BLaER1 (cell line): Measurements from ENCODE around the gene CRACR2A.

Source experiments
- H3K27ac ChIP-seq: shearing (Covaris generic); formaldehyde crosslinking; 2 replicates; pipeline ENCODE4 v1.8.1; 2022
- H3K27me3 ChIP-seq: shearing (Covaris generic); formaldehyde crosslinking; 2 replicates; pipeline ENCODE4 v1.8.1; 2022
- H3K36me3 ChIP-seq: shearing (Covaris generic); formaldehyde crosslinking; 2 replicates; pipeline ENCODE4 v1.8.1; 2022
- H3K4me1 ChIP-seq: shearing (Covaris generic); formaldehyde crosslinking; 2 replicates; pipeline ENCODE4 v1.8.1; 2022
- H3K4me2 ChIP-seq: shearing (Covaris generic); formaldehyde crosslinking; 2 replicates; pipeline ENCODE4 v1.8.1; 2022
- H3K4me3 ChIP-seq: shearing (Covaris generic); formaldehyde crosslinking; 2 replicates; pipeline ENCODE4 v1.8.1; 2022
- H3K9ac ChIP-seq: shearing (Covaris generic); formaldehyde crosslinking; 2 replicates; pipeline ENCODE4 v1.8.1; 2022
- H3K9me3 ChIP-seq: shearing (Covaris generic); formaldehyde crosslinking; 2 replicates; pipeline ENCODE4 v1.8.1; 2022
- H4K20me1 ChIP-seq: shearing (Covaris generic); formaldehyde crosslinking; 2 replicates; pipeline ENCODE4 v1.8.1; 2022
- Cebpa-rat ChIP-seq: shearing (Covaris generic); IDR thresholded peaks from 2 replicates; pipeline ENCODE4 v1.8.1; 2022

Gene CRACR2A

DNA sequence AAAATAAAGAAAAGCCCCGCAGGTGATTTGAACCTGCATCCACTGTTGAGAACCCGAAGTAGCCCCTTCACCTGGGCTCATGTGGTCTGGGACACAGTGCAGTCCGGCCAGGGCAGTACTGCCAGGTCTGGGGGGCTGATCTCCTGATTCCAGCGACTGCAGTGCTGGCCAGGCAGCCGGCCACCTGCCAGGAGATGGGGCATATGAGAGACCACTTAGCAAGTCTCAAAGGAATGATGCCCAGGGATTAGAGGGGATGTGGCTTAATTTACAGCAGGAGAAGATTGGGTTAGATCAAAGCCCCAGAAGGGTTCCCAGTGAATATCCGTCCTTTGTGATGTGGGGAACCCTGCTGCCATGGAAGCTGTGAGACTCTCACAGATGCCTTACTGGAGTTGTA is 148.6 kb downstream of the CRACR2A start:
- Histone ChIP-seq H3K4me2 (peak overlapping the region; percentile 90), H3K9ac (peak overlapping the region; percentile 71), H3K4me3 (no peak overlapping the region), H3K4me1 (peaks cover 62% of the 10 kb centered on the region), H3K27ac (peak overlapping the region; percentile 78), H4K20me1 (no peaks in the 10 kb centered on the region), H3K36me3 (peaks cover 7% of the 10 kb centered on the region; the same call in 1 of the 2 replicates), H3K9me3 (peaks cover 5% of the 10 kb centered on the region), H3K27me3 (no peaks in the 10 kb centered on the region)
- no peak for TF ChIP-seq Cebpa-rat

DNA sequence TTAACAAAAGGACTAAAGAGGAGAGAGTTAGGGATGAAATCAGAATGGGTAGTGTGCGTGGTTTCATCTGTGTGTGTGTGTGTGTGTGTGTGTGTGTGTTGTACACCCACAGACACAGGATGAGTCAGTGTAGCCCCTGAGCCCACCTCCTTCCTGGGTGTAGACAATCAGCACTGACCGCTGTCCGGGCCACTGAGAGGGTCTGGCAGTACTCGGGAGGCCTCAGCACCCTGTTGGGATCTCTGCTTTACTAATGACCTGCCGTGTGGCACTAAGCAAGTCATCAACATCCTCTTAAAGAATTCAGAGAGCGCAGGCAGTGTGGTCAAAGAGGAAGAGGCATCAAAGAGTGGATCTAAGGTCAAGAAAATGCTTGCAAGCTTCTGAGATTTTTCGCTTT is 149.3 kb downstream of the CRACR2A start:
- Histone ChIP-seq H3K9me3 (no peaks in the 10 kb centered on the region), H4K20me1 (no peaks in the 10 kb centered on the region), H3K27ac (no peak overlapping the region), H3K4me3 (no peak overlapping the region), H3K9ac (no peak overlapping the region), H3K4me2 (peak overlapping the region; percentile 90), H3K4me1 (peaks cover 55% of the 10 kb centered on the region), H3K36me3 (no peaks in the 10 kb centered on the region), H3K27me3 (no peaks in the 10 kb centered on the region)
- no peak for TF ChIP-seq Cebpa-rat

DNA sequence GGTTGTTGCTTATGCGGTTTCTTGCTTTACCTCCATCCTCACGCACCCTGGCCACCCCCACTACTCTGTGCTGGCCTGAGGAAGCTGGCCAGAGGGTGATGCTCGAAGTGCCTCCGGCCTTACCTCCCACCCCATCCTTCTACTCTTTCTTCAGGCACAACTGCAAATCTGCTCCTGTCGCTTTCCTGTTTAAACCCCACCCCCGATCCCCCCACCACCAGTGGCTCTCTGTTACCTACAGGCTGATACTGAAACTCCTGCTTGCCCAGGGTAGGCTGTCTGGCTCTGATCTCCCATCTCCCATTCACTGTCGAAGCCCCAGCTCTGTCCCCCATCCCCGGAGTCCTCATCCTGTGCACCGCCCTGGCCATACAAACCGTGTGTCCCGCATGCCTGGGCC is 150.4 kb downstream of the CRACR2A start:
- H3K36me3 ChIP-seq: no peaks in the 10 kb centered on the region
- H3K9me3 ChIP-seq: no peaks in the 10 kb centered on the region
- H3K27ac ChIP-seq: no peak overlapping the region
- no peak overlapping the region for H3K4me2 ChIP-seq
- H4K20me1 ChIP-seq: no peaks in the 10 kb centered on the region
- no peak overlapping the region for H3K4me3 ChIP-seq
- peaks cover 44% of the 10 kb centered on the region for H3K4me1 ChIP-seq
- no peak for TF ChIP-seq Cebpa-rat
- no peaks in the 10 kb centered on the region for H3K27me3 ChIP-seq
- H3K9ac ChIP-seq: no peak overlapping the region

DNA sequence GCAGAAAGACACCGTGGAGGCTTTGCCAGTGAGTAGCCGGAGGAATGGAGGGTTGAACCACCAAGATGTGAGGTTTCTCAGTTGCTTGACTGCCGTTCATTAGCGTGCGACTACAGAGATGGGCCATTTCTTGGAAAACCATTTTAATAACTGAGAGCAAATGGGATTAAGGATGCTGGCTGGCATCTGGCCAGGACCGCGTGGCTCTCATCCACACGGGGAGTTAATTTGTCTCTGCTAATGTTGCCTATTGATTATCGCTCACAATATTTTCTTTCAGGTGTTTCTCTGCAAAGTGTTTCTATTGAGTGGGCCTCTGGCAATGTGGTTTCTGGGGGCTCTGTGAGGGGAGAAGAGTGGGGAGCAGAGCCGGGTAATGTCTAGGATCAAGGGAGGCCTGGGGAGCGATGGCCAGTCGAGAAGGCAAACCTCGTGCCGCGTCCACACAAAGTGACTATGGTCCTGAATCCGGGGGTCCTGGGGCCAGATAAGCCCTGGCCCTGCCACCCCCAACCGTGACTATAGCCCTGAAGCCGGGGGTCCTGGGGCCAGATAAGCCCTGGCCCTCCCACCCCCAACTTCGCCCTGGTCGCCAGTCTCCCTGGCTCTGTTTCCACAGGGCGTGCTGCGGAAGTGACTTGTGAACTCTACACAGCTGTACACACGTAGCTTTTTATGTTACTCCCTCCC is 151.3 kb downstream of the CRACR2A start:
- H3K4me3 ChIP-seq: no peak overlapping the region
- H3K4me2 ChIP-seq: no peak overlapping the region
- no peaks in the 10 kb centered on the region for H4K20me1 ChIP-seq
- H3K4me1 ChIP-seq: peaks cover 35% of the 10 kb centered on the region
- no peak overlapping the region for H3K9ac ChIP-seq
- no peaks in the 10 kb centered on the region for H3K9me3 ChIP-seq
- no peak overlapping the region for H3K27ac ChIP-seq
- H3K27me3 ChIP-seq: no peaks in the 10 kb centered on the region
- TF ChIP-seq Cebpa-rat: no peak
- no peaks in the 10 kb centered on the region for H3K36me3 ChIP-seq

DNA sequence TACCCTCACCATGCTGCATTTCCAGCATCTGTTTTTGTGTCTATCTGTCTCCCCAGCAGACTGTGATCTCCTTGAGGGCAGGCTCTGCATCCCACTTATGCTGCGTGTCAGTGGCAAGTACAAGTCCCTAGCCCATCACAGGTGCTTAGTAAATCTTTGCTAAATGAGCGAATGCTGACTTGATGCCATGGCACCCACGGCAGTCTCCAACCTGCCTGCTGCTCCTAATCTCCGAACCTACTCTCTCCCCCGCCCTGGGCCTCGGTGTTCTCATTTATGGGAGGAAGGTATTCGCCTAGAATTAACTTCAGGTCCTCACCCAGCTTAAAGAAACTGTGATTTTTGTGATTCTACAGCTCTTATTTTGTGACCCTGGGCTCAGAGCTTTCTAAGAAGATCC is 152.0 kb downstream of the CRACR2A start:
- Histone ChIP-seq H3K9me3 (no peaks in the 10 kb centered on the region), H3K27ac (no peak overlapping the region), H4K20me1 (no peaks in the 10 kb centered on the region), H3K4me2 (no peak overlapping the region), H3K9ac (no peak overlapping the region), H3K27me3 (no peaks in the 10 kb centered on the region), H3K4me1 (peaks cover 28% of the 10 kb centered on the region), H3K36me3 (no peaks in the 10 kb centered on the region), H3K4me3 (no peak overlapping the region)
- TF ChIP-seq Cebpa-rat: no peak

DNA sequence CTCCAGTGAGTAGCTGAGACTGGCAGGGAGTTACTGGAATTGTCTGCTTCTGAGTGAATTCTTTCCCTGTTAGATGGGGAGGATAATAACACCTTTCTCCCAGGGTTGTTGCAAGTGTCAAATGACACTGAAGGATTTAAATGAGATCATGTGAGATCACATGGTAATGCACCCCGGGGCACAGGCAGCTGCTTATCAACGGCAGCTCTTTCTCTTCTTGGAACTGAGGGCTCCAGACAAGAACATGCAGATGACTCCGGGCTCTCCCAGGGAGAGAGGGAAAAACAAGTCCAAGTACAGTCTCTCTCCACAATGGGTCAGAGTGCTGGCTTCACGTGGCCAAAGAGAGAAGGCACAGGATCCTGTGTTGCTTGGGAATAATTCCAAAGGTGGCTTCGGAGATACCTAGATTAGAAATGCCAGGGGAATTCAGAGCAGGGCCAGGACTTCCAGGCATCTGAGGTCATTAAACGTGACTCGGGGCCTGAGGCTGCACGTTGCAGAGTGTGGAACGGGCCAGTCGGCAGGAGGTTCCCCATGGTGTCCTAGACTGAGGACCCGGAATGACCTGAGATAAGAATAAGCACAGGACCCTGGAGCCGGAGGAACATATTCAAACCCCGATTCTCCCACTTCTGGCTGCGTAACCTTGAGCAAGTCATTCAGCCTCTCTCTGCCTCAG is 152.7 kb downstream of the CRACR2A start:
- Histone ChIP-seq H3K4me2 (no peak overlapping the region), H3K4me1 (peaks cover 21% of the 10 kb centered on the region), H3K27ac (no peak overlapping the region), H3K27me3 (no peaks in the 10 kb centered on the region), H3K9ac (no peak overlapping the region), H3K4me3 (no peak overlapping the region), H3K9me3 (no peaks in the 10 kb centered on the region), H3K36me3 (no peaks in the 10 kb centered on the region), H4K20me1 (no peaks in the 10 kb centered on the region)
- no peak for TF ChIP-seq Cebpa-rat

DNA sequence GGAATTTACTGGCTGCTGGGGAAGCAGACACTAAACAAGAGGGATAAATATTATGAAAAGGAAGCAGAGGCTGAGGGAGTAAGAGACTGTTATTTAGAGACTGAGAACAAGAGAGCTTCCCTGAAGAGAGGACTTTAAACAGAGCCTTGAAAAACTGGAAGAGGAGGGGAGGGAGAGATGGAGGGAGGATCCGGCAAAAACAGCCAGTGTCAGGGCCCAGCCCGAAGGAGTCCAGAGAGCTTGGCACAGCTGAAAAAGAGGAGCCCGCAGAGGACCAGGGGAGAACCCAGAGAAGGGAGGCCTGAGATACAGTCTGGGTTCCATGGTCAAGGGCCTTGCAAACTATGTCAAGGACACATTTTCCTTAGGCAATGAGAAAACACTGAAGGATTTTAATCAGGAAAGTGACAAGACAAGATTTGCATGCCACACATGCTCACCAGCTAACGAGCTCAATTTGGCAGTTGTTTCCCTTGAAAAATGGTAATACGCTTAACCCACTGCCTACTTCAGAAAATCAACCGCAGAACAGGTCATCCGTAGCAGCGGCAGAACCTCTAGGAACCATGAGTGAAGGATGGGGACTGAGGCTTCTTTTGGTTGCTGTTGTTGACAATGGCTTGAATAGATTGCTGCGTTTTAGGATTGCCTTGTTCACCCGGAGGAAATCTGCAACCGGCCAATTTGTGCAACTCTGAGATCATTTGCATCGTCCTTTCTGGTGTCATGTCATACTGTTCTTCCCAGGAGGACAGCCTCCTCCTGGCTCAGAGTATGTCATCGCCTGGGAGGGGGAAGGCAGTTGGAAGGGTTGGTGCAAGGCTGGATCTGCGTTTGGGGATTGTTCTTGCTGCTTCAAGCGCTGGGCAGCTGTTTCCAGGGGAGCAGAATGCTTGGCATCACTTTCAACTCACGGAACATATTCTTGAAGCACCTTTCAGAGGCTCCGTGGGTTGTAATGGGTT is 153.7 kb downstream of the CRACR2A start:
- Histone ChIP-seq H3K4me3 (no peak overlapping the region), H3K36me3 (no peaks in the 10 kb centered on the region), H4K20me1 (no peaks in the 10 kb centered on the region), H3K4me1 (peaks cover 11% of the 10 kb centered on the region), H3K27ac (no peak overlapping the region), H3K9ac (no peak overlapping the region), H3K27me3 (no peaks in the 10 kb centered on the region), H3K9me3 (no peaks in the 10 kb centered on the region), H3K4me2 (no peak overlapping the region)
- TF ChIP-seq Cebpa-rat: no peak

DNA sequence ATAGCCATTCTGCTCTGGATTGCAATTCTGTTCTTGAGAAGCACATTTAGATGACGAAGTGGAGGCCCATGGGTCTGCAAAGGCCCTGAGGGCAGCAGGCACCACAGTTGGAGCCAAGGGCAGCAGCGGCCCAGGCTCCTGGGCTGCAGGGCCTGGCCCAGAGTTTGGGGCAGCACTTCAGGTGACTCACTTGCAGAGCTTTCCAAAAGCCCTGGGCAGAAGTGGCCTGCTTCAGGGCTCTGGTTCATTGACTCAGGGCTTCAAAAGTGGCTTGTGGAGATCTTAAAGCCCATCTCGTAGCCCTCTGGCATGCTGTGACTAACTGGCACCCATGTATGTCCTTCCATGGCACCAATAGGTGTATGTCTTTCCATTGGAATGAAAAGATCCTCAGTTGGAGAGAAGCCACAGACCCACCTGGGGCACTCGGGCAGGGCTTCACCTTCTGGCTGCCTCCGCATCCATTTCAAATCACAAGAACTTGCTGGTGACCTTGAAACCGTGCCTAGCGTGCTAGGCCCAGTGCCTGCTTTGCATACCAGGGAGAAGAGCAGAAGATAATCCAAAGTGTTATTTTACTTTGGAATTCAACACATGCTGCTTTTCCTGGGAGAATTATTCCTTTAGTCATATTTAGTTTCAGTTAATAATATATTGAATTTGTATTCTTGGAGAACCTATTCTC is 155.2 kb downstream of the CRACR2A start:
- H3K4me2 ChIP-seq: no peak overlapping the region
- no peaks in the 10 kb centered on the region for H3K36me3 ChIP-seq
- H3K4me1 ChIP-seq: no peaks in the 10 kb centered on the region
- no peak overlapping the region for H3K9ac ChIP-seq
- H4K20me1 ChIP-seq: no peaks in the 10 kb centered on the region
- H3K4me3 ChIP-seq: no peak overlapping the region
- no peaks in the 10 kb centered on the region for H3K9me3 ChIP-seq
- no peak for TF ChIP-seq Cebpa-rat
- H3K27me3 ChIP-seq: no peaks in the 10 kb centered on the region
- no peak overlapping the region for H3K27ac ChIP-seq

DNA sequence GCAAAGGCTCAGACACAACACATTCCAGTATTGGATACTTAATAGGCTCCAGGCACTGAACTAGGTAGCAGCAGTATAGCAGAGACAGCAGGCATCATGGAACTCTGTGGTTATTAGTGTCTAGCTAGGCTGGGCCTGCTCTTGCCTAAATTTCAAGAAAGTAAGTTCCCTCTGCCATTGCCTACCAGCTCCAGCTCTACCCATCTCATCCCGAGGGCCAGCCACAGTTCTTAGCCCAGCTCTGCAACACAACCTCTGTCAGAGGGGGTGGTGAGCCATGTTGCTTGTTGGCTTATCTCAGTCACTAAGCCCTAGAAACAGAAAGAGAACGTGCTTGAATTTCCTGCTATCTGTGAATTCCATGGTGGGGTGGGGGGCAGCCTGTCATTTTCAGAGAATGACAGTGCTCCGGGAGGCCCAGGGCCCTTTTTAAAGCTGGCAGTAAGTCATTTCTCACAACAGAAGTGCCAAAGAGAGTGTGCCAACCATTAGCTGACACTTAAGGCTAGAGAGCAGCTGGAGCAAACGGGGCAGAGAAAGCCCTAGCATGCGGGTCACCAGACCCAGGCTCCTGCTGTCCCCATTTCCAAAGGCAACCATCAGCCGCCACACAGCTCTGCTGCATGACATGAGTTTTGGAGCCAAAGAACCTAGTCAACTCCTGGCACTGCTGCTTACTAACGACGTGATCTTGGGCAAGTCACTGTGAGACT is 156.1 kb downstream of the CRACR2A start:
- H3K27ac ChIP-seq: no peak overlapping the region
- TF ChIP-seq Cebpa-rat: no peak
- H3K9ac ChIP-seq: no peak overlapping the region
- no peak overlapping the region for H3K4me2 ChIP-seq
- H3K9me3 ChIP-seq: no peaks in the 10 kb centered on the region
- H4K20me1 ChIP-seq: no peaks in the 10 kb centered on the region
- no peaks in the 10 kb centered on the region for H3K36me3 ChIP-seq
- H3K4me1 ChIP-seq: no peaks in the 10 kb centered on the region
- no peaks in the 10 kb centered on the region for H3K27me3 ChIP-seq
- H3K4me3 ChIP-seq: no peak overlapping the region
